Activated naive CD4-positive, alpha-beta T cell treated with anti-CD3 and anti-CD28 coated beads, Interleukin-2, amount 50 U/mL, for 24 hours (primary cell): ENCODE measurements around the gene KDM1B.
"Not testable (repeated sequence)": the region's sequence is repeated elsewhere in the genome, so short reads cannot be mapped to it uniquely, and the experiment has no call there.

Experiments used
- H3K27ac Mint-ChIP-seq: one replicate; pipeline ENCODE4 v1.8.0; 2021; ENCODE audit warnings: mild to moderate bottlenecking, mixed read lengths
- H3K27me3 Mint-ChIP-seq: one replicate; pipeline ENCODE4 v1.8.0; 2021; ENCODE audit warnings: mixed read lengths
- H3K36me3 Mint-ChIP-seq: one replicate; pipeline ENCODE4 v1.8.0; 2021; ENCODE audit warnings: mixed read lengths
- H3K4me1 Mint-ChIP-seq: one replicate; pipeline ENCODE4 v1.8.0; 2021; ENCODE audit warnings: mixed read lengths
- H3K4me3 Mint-ChIP-seq: one replicate; pipeline ENCODE4 v1.8.0; 2021; ENCODE audit warnings: mild to moderate bottlenecking, mixed read lengths
- H3K9me3 Mint-ChIP-seq: one replicate; pipeline ENCODE4 v1.8.0; 2021; ENCODE audit warnings: mixed read lengths

KDM1B gene

DNA sequence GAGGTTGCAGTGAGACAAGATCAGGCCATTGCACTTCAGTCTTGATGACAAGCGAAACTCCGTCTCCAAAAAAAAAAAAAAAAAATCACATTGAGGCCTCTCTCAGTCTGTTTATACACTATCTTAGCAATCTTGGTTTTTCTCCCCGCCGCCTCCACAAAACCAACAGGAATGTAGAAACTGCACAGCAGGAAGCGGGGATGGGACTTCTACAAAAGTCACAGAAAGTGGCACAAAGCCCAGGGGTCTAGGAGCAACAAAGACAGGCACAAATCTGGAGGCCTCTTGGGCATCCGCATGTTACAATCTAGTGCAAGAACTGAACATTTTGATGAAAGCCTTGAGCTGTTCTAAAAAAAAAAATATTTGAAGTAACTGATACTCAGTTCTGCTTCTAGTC lies 48.6 kb downstream of the KDM1B start:
- no peaks in the 10 kb centered on the region for H3K27me3 Mint-ChIP-seq
- no peaks in the 10 kb centered on the region for H3K9me3 Mint-ChIP-seq
- peaks cover 19% of the 10 kb centered on the region for H3K36me3 Mint-ChIP-seq
- H3K4me3 Mint-ChIP-seq = no peak overlapping the region
- H3K27ac Mint-ChIP-seq = no peak overlapping the region
- no peaks in the 10 kb centered on the region for H3K4me1 Mint-ChIP-seq

DNA sequence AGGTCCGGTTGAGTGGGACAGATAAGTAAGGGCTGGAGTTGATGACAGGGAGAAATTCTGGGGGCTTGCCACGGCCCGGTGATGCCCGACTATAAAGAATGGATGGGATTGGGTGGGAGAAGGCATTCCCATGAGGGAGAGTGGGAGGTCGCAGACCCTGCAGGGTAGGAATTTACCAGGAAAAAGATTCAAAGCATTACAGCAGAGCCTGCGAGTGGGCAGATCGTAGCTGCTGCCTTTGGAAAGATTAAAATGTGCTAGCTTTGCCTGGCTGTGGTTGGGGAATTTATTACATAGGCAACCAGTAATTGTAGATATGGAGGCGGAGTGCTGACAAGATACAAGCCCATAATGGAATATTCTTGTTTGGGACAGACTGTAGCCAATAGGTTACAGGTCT lies 49.5 kb downstream of the KDM1B start:
- H3K9me3 Mint-ChIP-seq = no peaks in the 10 kb centered on the region
- H3K27ac Mint-ChIP-seq = no peak overlapping the region
- H3K4me1 Mint-ChIP-seq = no peaks in the 10 kb centered on the region
- H3K27me3 Mint-ChIP-seq = no peaks in the 10 kb centered on the region
- peaks cover 20% of the 10 kb centered on the region for H3K36me3 Mint-ChIP-seq
- H3K4me3 Mint-ChIP-seq = no peak overlapping the region

DNA sequence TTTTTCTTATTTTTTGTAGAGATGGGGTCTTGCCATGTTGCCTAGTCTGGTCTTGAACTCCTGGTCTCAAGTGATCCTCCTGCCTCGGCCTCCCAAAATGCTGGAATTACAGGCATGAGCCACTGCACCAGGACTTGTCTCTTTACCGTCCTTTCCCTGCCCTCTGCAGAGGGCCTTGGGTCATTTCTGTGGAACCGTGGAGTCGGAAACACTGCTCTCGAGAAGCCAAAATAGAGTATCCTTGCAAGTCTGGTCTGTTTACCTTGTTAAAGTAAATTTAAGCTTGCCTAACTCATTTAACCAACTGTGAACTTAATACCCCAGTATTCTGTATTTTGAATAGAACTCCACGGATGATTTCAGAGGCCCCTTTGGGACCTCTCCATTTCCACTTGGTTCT lies 51.4 kb downstream of the KDM1B start:
- no peak overlapping the region for H3K4me3 Mint-ChIP-seq
- H3K9me3 Mint-ChIP-seq = no peaks in the 10 kb centered on the region
- H3K4me1 Mint-ChIP-seq = peaks cover 5% of the 10 kb centered on the region
- no peak overlapping the region for H3K27ac Mint-ChIP-seq
- no peaks in the 10 kb centered on the region for H3K27me3 Mint-ChIP-seq
- peaks cover 19% of the 10 kb centered on the region for H3K36me3 Mint-ChIP-seq

DNA sequence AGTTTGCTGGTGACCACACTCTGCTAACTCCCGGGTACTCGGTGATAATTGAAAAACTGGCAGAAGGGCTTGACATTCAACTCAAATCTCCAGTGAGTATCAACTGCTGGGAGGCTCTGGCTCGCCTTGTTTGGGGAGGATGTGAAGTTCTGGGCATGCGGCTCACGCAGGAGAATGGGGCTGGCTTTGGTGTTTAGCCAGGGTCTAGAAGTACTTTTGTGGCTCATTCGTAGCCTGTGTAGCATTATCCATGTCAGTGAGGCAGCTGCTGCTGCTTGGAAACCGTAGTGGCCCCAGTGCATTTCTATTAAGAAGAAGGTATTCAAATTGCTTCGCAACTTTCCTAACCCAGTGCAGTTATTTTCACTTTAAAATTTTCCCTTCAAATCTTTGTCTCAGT lies 52.2 kb downstream of the KDM1B start:
- Mint-ChIP-seq H3K27ac (no peak overlapping the region), H3K36me3 (peaks cover 18% of the 10 kb centered on the region), H3K4me3 (no peak overlapping the region), H3K4me1 (peaks cover 5% of the 10 kb centered on the region), H3K9me3 (no peaks in the 10 kb centered on the region), H3K27me3 (no peaks in the 10 kb centered on the region)

DNA sequence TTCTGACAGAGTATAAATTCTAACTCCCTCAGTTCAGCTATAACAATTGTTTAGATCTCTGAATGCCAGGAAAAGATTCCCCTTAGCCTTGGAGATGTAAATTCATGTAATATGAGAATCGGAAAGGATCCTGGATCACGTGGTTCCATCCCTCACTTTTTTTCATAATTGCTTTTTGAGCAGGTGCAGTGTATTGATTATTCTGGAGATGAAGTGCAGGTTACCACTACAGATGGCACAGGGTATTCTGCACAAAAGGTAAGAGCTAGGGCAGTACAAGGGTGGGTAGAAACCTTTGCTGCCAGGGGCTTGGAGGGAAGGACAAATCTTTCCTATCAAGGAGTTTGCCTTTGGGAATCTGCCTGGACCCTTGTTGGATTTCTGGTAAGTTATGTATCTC lies 52.7 kb downstream of the KDM1B start:
- Mint-ChIP-seq H3K27ac (no peak overlapping the region), H3K27me3 (no peaks in the 10 kb centered on the region), H3K36me3 (peaks cover 16% of the 10 kb centered on the region), H3K4me1 (peaks cover 5% of the 10 kb centered on the region), H3K4me3 (no peak overlapping the region), H3K9me3 (no peaks in the 10 kb centered on the region)

DNA sequence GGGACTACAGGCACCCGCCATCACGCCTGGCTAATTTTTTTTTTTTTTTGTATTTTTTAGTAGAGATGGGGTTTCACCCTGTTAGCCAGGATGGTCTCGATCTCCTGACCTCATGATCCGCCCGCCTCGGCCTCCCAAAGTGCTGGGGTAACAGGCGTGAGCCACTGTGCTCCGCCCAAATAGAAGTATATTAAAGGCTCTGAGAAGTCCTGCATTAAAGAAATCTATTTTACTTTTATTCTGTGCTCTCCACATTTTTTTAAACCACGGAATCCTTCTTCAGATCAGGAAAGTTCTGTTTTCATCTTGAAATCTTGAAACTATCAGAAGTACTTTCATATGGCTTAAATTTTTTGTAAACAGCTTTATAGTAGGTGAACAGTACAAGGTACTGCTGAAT lies 53.6 kb downstream of the KDM1B start:
- H3K27ac Mint-ChIP-seq, H3K4me1 Mint-ChIP-seq, H3K27me3 Mint-ChIP-seq, H3K9me3 Mint-ChIP-seq, H3K4me3 Mint-ChIP-seq: not testable (repeated sequence)
- H3K36me3 Mint-ChIP-seq = peaks cover 16% of the 10 kb centered on the region

DNA sequence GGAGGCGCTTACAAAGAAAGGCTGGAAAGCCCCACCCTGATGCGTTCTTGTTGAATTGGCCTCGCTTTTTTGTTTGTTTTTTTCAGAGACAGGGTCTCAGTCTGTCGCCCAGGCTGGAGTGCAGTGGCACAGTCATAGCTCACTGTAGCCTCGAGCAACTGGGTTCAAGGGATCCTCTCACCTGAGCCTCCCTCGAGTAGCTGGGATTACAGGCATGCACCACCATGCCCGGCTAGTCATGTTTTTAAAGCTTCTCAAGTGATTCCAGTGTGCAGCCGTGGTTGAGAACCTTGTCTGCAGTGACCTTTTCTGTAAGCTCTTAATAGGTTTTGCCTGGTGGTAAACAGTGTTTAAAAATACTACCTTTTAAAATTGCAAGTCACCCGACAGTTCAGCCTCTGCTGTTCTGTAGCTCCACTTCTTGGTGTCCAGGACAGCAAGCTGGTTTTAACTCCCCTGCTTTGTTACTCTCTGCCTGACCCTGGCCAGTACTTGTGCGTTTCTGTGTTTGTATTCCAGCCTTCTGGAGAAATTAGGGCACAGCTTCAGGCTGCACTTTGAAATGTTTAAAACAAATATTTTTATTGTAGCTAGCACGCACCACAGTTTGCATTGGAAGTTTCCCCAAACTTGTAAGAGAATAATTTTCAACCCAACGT lies 54.4 kb downstream of the KDM1B start:
- no peaks in the 10 kb centered on the region for H3K9me3 Mint-ChIP-seq
- H3K36me3 Mint-ChIP-seq = peaks cover 19% of the 10 kb centered on the region
- H3K27me3 Mint-ChIP-seq = no peaks in the 10 kb centered on the region
- H3K4me1 Mint-ChIP-seq = peaks cover 5% of the 10 kb centered on the region
- H3K27ac Mint-ChIP-seq = no peak overlapping the region
- no peak overlapping the region for H3K4me3 Mint-ChIP-seq

DNA sequence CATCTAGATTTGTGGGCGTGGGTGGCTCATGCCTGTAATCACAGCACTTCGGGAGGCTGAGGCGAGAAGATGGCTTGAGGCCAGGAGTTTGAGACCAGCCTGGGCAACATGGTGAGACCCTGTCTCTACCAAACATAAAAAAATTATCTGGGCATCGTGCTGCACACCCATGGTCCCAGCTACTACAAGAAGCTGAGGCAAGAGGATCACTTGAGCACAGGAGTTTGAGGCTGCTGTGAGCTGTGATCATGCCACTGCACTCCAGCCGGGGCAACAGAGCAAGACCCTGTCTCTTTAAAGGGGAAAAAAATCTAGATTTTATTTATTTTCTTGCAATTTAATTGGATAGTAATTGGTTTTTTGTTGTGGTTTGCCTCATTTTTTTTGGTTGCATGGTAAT lies 55.5 kb downstream of the KDM1B start:
- Mint-ChIP-seq H3K4me1 (peaks cover 5% of the 10 kb centered on the region), H3K27me3 (no peaks in the 10 kb centered on the region), H3K27ac (no peak overlapping the region), H3K4me3 (no peak overlapping the region), H3K9me3 (no peaks in the 10 kb centered on the region), H3K36me3 (peaks cover 19% of the 10 kb centered on the region)

DNA sequence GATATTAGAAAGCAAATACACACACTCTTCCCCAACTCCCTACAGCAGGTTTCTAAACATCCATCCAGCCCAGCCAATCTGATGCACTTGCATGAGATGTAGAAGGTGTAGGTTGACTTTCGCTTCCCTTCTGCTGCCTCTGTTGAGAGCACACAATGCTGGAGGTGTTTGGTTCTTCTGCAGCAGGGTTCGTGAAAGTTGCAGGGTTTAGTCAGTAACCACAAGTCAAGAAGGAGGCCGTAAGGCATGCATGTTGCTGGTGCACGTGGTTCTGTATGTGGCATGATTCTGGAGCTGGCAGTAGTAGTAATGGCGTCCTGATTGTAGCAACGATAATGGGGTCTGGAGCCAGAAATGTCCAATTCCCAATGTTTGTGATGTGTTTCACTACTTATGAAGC lies 56.1 kb downstream of the KDM1B start:
- Mint-ChIP-seq H3K4me3 (no peak overlapping the region), H3K27ac (no peak overlapping the region), H3K9me3 (no peaks in the 10 kb centered on the region), H3K27me3 (no peaks in the 10 kb centered on the region), H3K4me1 (peaks cover 5% of the 10 kb centered on the region), H3K36me3 (peaks cover 21% of the 10 kb centered on the region)

DNA sequence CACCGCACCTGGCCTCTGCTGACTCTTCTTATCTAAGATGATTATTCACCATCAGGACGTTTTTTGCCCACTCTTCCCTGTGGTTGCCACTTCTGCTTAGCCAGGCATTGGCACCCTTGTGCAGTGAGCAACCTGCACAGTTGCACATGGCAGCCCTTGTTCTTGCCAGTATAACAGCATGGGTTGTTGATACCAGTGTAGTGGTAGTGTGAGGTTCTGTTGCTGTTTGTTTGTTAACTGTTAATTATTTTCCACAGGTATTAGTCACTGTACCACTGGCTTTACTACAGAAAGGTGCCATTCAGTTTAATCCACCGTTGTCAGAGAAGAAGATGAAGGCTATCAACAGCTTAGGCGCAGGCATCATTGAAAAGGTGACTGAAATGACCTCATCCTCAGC lies 57.0 kb downstream of the KDM1B start:
- Mint-ChIP-seq H3K36me3 (peaks cover 27% of the 10 kb centered on the region), H3K27me3 (no peaks in the 10 kb centered on the region), H3K4me1 (peaks cover 5% of the 10 kb centered on the region), H3K9me3 (no peaks in the 10 kb centered on the region), H3K27ac (no peak overlapping the region), H3K4me3 (no peak overlapping the region)

DNA sequence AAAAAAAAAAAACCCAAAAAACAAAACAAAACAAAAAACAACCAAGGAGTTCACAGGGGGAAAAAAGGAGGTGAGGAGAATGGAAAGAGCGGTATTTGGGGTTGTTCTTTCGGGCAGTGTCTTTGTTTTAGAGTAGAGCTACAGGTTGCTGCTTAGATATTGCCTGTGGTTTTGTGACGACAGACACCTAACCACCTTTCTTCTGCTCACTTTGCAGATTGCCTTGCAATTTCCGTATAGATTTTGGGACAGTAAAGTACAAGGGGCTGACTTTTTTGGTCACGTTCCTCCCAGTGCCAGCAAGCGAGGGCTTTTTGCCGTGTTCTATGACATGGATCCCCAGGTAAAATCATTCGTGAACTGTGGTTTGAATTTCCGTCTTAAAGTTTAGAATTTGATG lies 58.2 kb downstream of the KDM1B start:
- no peak overlapping the region for H3K27ac Mint-ChIP-seq
- H3K9me3 Mint-ChIP-seq = no peaks in the 10 kb centered on the region
- H3K4me3 Mint-ChIP-seq = no peak overlapping the region
- H3K27me3 Mint-ChIP-seq = no peaks in the 10 kb centered on the region
- peaks cover 5% of the 10 kb centered on the region for H3K4me1 Mint-ChIP-seq
- peaks cover 28% of the 10 kb centered on the region for H3K36me3 Mint-ChIP-seq

DNA sequence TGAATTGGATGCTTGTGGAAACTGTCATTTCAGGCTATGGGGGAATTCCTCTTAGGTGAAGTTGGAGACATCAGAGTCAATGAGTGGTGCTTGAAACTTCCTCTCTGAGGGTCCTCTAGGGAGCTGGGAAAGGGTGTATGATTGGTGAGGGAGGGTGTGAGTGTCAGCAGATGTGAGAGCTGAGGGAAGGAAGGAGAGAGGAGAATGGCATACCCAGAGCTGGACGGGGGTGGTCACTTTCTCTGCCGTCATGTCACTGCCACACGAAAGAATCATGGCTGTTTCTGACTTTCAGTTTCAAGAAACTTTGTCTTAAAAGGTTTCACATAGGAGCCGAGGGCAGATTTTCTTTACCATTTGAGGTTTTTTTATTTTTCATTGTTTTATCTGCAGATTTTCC lies 58.8 kb downstream of the KDM1B start:
- peak overlapping the region; percentile 26 for H3K27ac Mint-ChIP-seq
- H3K4me3 Mint-ChIP-seq = no peak overlapping the region
- H3K27me3 Mint-ChIP-seq = no peaks in the 10 kb centered on the region
- H3K36me3 Mint-ChIP-seq = peaks cover 26% of the 10 kb centered on the region
- no peaks in the 10 kb centered on the region for H3K9me3 Mint-ChIP-seq
- peaks cover 5% of the 10 kb centered on the region for H3K4me1 Mint-ChIP-seq

DNA sequence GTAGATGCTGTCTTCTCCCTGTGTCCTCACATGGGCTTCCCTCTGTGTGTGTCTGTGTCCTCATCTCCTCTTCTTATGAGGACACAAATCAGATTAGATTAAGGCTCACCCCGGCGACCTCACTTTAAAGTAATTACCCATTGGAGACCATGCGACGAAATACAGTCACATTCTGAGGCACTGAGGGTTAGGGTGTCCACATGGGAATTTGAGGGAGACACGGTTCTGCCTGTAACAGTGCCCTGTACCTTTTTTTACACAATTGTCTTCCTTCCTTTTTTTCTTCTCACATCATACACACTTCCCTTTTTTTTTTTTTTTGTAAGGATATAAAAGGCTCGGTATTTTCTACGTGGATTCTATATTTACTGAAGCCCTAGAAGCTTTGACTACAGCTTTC lies 60.2 kb downstream of the KDM1B start:
- Mint-ChIP-seq H3K4me3 (no peak overlapping the region), H3K27me3 (no peaks in the 10 kb centered on the region), H3K4me1 (peaks cover 5% of the 10 kb centered on the region), H3K36me3 (peaks cover 31% of the 10 kb centered on the region), H3K9me3 (no peaks in the 10 kb centered on the region), H3K27ac (no peak overlapping the region)

DNA sequence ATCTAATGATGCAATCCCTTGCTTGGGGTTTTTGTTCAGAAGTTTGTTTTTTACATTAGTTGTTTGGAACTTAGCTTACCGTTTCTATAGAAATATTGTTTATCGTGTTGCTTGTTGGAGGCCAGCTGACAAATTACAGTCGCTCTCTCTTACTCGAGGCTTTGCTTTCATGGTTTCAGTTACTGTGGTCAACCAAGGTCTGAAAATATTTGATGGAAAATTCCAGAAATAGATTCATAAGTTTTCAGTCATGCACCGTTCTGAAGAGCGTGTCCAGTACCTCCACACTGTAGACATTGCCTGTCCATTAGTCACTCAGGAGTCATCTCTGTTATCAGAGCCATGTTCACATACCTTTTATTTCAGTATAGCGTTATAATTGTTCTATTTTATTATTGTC lies 61.2 kb downstream of the KDM1B start:
- H3K27me3 Mint-ChIP-seq = no peaks in the 10 kb centered on the region
- no peaks in the 10 kb centered on the region for H3K9me3 Mint-ChIP-seq
- H3K4me3 Mint-ChIP-seq = no peak overlapping the region
- H3K27ac Mint-ChIP-seq = no peak overlapping the region
- peaks cover 34% of the 10 kb centered on the region for H3K36me3 Mint-ChIP-seq
- peaks cover 2% of the 10 kb centered on the region for H3K4me1 Mint-ChIP-seq

DNA sequence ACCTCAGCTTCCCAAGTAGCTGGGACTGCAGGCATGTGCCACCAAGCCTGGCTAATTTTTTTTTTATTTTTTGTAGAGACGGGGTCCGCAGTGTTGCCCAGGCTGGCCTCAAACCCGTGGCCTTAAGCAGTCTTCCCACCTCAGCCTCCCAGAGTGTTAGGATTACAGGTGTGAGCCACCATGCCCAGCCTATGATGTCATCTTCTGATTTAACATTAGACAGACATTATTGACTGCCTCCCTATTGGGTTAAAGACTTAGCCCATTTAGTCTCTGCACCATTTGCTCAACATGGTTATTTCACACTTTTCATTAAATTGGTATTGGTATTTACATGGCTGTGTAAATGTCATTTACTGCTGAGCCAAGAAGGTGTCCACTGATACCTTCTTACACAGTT lies 63.0 kb downstream of the KDM1B start:
- H3K9me3 Mint-ChIP-seq = no peaks in the 10 kb centered on the region
- no peak overlapping the region for H3K4me3 Mint-ChIP-seq
- H3K27ac Mint-ChIP-seq = no peak overlapping the region
- H3K36me3 Mint-ChIP-seq = peaks cover 33% of the 10 kb centered on the region
- H3K27me3 Mint-ChIP-seq = no peaks in the 10 kb centered on the region
- H3K4me1 Mint-ChIP-seq = no peaks in the 10 kb centered on the region

DNA sequence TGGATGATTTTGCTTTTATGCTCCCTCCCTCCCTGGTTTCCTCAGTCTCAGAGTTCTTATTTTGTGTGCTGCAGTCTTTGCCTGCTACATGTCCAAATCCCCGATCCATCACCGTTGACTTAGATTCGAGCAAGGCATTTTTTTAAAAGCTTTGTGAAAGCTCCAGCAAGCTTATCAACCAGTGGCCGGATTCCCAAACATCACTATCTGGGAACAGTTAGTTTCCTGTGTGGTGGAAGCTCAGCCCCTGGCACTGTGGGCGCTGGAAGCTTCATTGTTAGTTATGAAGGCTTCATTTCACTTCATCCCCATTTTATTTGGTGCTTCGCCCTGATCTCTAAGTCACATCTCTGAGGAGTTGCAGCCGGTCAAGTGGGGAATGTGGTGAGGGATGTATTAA lies 64.4 kb downstream of the KDM1B start:
- Mint-ChIP-seq H3K36me3 (peaks cover 29% of the 10 kb centered on the region), H3K27ac (no peak overlapping the region)

DNA sequence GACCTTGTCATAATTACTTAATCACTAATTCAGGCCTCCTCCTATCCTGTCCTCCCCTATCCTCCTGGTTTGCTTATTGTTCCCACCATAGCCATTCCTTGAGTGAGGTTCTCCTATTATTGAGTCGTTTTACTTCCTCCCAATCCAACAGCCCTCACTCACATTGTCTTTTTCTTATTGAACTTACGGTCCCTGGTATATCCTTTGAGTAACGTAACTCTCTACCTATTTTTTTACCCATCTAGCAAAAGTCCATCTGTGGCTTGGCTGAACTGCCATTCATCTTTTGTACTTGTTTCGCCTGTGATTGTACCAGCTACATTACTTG lies 66.0 kb downstream of the KDM1B start:
- H3K4me1 Mint-ChIP-seq = no peaks in the 10 kb centered on the region
- peaks cover 32% of the 10 kb centered on the region for H3K36me3 Mint-ChIP-seq
- H3K4me3 Mint-ChIP-seq = no peak overlapping the region
- no peaks in the 10 kb centered on the region for H3K9me3 Mint-ChIP-seq
- H3K27me3 Mint-ChIP-seq = no peaks in the 10 kb centered on the region
- H3K27ac Mint-ChIP-seq = no peak overlapping the region

More for the DNA sequence above, 64.4 kb downstream of the KDM1B start:
- no peak overlapping the region for H3K4me3 Mint-ChIP-seq
- H3K9me3 Mint-ChIP-seq = no peaks in the 10 kb centered on the region
- H3K4me1 Mint-ChIP-seq = no peaks in the 10 kb centered on the region
- H3K27me3 Mint-ChIP-seq = no peaks in the 10 kb centered on the region
